Medulla oblongata (tissue), 1 donor: ENCODE results near the gene UBE2O.

Experiments
- DNase-seq: peaks from one replicate; pipeline ENCODE4 v3.0.0-alpha.2; 2015; ENCODE audit errors: extremely low spot score

Gene UBE2O

DNA sequence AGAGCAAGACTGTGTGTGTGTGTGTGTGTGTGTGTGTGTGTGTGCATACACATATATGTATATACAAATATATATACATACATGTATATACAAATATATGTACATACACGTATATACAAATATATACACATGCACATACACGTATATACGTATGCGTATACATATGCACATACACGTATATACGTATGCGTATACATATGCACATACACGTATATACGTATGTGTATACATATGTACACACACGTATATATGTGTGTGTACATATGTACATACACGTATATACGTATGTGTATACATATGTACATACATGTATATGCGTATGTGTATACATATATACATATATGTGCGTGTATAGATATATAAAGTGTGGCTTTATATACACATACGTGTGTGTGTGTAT is 37.2 kb downstream of the UBE2O start:
- no peak for DNase-seq

DNA sequence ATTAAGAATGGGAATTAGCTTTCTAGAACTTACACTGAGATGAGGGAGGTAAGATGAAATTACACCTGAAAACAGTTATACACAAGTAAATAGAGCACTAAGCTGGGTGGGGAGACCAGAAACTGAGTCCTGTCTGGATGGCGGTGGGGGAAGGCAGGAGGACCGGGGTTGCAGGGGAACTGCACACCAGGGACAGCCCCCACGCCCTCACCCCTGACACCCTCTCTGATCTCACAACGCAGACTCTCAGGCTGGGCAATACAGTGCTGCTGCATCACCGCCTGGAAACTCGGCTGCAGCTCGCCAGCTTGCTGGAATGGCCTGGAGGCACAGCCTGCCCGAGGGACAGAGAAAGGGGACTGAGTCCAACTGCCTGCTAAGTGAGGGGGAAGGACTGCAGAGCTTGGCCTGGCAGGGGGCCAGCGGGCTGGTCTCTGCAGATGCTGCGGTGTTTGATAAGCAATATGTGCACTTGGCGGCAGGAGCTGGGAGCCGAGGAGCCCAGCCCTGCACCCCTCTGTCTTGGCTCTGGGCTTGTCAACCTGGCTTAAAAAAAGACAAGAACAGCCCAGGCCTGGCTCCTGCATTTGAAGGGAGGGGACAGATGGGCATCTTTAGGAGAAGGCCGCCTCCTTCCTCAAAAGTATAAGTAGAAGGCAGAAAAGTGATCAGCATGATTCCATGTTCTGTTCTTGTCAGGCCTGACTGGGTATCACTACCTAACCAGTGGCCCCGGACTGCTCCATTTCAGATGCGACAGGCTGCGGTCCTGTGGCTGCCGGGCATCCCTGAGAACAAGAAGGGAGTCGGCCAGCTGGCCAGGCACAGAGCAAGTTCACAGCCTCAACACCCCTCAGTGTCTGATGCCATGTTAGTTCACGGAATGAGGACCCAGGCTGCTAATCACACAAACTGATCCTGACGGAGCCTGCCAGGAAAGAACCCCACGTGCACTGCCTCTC is 38.3 kb downstream of the UBE2O start:
- peak; percentile 64 for DNase-seq

DNA sequence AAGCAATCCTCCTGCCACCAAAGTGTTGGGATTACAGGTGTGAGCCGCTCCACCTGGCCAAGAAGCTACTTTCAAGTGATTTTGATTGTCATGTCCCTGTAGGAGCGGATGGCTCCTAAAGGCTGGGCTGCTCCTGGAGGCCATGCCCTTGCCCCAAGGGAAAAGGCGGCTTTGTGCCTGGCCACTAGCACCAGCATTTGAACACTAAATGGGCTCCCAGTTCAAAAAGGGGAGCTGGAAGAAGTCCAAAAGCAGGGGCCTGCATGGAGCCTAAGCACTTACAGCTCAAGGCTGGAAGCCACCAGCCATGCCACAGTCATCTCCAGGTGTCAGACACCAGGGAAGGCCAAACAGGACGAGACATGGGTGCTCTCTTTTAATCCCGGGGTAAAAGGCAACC is 41.7 kb downstream of the UBE2O start:
- DNase-seq: no peak

DNA sequence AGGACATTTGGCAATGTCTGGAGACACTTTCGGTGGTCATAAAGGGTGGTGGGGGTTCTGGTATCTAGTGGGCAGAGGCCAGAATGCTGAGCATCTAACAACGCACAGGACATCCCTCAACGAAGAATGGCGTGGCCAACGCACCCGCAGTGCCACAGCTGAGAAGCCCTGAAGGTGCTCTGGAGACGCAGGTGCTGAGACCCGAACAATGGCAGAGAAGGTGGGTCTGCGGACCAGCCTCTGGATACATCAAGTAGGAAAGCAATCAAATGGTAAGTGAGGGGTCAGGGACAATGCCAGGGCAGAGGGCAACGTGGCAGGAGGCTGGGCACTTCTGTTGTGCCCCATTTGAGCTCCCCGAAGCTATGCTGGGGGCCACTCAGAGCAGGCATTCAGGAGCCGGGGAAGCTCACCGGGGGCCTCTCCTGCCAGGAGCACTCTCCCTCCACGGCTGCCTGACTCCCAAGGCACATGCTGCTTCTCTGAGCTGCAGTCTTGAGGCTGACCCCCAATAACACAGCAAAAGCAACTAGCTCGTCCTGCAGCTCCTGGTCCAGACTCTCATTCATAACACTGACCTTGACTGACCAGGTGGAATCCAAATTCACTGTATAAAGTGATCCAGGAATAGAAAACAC is 42.5 kb downstream of the UBE2O start:
- no peak for DNase-seq

DNA sequence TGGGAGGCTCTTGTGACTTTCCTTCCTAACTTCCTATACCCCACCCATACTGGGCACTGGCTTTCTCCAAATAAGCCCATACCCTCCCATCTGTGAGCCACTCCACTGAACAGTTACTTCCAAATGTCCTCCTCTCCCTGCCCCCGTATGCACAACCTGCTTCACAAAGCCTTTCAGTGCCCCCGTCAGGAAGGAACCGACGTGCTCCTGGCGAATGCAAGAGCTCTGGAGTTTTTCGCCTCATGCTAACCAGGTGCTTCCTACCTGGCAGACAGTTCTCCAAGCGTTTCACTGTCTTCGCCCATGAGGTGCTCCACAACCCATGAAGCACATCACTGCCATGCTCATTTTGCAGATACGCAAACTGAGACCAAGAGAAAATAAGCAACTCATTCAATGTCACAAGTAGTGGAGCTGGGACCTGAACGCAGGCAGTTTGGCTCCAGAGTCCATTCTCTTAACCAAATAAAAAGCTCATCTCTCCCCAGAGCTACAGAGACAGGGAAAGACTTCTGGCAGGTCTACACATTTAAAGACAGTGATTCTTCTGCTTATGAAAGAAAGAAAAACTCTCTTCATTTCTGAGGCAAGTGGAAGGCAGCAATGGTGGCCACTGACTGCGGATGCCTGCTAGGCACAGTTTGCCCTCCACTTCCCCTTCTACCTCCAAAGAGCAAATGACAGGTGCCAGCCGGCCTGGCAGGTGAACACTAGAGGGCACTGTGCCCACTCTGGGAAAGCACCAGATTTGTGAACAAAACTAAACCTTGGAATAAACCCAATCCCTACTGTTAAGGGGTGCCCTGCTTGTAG is 44.7 kb downstream of the UBE2O start:
- peak; percentile 34 for DNase-seq

DNA sequence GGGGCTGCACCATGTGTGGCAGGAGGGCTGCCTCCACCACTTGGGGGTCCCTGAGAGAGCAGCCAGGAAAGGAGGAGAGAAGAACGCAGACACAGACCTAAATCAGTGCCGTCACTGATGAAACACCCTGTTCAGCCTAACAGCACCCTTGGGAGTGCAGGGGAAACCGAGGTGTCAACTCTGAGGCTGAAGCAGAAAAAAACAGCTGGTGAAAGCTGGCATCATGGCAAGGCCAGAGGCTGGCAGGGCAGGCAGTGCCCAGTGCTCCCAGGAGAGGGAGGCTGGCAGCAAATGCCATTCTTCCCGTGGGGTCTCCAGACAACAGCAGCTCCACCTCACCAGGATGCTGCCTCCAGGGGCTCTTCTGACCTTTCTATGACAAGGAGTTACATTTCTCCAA is 45.4 kb downstream of the UBE2O start:
- no peak for DNase-seq

DNA sequence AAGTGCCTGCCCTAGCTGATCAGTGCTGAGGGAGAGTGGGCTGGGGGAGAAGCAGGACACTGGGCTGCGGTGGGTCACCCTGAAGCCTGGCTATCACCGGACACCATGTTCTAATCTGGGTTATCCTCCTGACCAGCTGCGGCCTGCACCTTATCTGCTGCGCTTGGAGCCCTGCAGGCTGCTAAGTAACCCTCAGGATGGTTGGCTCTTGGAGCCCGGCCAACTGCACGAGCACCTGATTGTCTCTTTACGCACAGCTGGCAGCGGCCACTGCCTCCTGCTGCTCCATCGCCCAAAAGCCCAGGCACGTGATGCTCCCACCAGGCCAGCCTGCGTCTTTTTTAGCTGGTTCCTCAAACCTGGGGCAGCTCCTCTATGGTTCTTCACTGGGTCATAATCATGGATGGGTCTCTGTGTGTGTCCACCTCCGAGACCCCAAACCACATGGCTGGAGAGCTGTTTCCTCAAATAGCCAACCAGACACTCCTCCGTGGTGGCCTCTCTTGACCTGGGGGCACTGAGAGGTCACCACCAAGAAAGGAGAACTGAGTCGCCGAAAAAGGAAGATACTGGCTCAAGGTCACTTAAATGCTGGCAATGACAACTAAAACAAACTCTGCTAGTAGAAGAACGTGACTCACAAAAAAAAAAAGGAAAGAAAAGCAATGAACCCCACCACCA is 46.8 kb downstream of the UBE2O start:
- no peak for DNase-seq

DNA sequence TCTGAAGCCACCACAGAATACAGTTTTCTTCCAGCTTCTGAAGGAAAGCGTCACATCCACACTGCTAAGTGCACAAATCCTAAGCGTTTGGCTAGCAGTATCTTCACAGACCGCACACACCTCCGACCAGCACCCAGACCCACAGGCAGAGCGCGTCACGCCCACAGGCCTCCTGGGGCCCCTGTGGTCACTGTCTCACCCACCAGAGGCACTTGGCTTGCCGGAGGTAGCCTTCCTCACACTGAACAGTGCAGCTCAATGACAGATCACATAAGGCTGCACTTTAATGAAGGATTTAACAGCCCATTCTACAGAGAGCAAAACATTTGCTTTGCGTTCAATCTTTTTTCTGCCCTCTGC is 47.4 kb downstream of the UBE2O start:
- DNase-seq: no peak

DNA sequence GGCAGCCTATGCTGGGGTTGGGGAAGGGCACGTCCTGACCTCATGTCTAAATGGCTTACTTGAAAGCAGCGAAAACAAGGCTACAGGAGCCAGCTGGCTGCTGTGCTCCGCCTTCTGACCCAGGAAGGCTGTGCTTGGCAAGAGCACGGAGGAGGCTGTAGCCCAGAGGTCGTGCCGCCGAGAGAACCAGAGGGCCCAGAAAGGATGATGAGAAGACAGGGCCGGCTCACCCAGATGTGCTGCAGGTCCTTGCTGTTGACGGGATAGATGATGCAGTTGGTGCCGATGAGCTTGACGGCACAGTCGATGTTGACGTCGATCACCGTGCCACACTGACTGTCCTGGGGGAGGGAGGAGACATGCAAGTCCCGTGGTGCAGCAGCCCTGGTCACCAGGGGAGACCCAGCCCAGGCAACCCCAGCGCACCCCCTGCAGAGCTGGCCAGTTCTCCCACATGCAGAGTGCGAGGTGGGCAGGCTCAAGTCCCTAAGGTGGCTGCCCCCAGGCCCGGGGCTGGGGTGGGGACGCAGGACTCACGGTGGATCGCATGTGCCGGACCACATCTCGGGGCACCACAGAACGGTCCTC is 47.9 kb downstream of the UBE2O start:
- no peak for DNase-seq

DNA sequence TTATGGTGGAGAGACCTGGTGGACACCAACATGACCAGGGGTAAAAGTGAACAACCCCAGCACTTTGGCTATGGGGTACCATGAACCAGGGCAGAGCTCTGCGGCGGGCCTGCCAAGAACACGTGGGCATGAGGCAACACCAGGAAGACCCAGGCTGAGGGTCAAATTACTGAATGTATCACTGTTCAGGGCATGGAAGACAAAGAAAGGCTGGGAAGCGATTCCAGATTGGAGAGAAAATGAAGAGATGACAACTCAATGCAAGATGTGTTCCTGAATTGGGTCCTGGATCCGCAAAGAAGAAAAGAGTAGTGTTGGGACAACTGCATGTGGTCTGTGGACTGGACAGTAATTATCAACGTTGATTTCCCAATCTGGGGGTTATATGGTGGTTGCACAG is 48.7 kb downstream of the UBE2O start:
- no peak for DNase-seq

DNA sequence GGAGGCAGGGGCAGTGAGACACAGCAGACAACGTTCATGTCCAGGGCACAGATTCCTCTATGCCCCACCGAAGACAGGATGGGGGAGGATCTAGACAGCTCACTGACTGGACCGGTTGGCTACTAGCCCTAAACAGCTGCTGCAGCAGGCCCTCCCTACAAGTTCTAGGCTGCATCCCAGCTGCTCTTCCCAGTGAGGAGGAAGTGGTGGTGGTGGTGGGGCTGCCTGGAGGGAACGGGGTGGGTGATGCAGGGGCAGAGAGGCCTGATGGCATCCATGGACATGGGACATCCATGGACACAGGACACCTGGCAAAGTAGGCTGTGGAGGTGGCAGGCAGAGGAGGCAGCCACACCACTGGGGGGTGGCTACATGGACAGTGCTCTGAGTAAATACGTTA is 50.2 kb downstream of the UBE2O start:
- no peak for DNase-seq

DNA sequence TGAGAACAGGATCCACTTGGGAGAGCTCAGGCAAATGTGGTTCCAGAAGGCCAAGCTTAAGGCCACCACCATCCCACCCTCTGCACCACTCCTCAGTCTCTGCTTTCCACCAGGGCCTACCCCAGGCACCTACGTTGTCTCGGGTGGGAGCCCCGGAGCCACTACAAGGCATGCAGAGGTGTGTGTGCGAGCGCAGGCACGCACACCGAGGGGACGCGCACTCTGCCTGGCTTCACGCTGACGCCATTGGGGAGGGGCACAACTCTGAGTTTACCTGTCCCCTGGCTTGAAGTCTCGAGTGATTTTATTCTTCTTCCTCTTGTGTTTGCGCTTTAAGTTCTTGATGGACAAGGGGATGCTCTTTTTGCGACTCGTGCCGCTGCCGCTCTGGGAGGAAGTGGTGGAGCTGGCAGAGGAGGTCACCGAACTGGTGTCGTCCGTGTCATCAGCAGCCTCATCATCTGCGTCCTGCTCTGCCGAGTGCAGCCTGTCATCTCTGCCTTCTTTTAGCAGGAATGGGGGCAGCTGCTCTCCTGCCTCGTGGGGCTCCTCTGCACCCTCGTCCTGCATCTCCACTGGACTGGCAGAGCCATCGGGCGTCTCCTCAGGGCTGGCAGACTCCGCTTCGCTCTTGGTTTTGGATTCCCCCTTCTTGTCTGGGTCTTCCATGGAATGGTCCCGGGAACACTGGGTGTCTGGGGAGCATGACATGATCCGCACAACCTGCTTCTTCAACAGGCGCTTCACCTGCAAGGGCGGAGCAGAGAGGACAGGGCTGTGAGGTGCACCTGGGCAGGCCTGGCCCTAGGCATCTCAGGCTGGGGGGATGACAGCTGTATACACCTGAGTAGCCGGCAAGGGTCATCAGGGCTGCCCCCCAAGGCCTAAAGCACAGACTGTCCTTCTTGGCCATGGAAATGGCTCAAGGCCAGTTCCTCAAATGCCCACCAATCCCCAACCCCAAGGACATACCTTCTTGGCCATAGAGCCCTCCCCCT is 53.5 kb downstream of the UBE2O start:
- DNase-seq: no peak

DNA sequence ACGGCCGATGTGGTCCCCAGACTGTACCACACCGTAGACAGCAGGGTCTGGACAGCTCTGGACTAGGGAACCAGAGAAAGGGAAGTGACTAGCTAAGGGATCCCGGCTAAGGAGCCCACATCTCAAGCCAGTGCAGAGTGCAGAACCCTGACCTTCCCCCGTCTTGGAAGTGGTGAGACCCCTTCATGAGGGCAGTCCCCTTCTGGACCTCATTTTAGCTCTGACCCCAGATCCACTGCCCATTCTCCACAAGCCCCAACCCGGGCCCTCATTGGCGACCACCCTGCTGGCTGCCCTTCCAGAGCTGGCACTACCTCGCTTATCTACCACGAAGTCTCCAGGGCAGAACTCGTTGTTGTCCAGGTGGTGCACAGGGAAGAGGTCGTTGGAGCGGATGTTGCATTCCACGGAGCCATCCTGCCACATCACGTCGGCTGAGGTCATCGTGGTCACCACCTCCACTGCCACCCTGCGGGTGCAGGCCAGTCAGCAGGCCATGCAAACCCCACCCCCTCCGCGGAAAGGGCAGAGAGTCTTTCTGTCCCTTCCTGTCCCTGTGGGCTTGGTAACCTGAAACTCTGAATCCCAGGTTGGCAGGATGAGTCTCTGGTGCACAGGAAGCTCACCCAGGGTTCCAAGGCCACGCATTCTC is 54.3 kb downstream of the UBE2O start:
- no peak for DNase-seq

DNA sequence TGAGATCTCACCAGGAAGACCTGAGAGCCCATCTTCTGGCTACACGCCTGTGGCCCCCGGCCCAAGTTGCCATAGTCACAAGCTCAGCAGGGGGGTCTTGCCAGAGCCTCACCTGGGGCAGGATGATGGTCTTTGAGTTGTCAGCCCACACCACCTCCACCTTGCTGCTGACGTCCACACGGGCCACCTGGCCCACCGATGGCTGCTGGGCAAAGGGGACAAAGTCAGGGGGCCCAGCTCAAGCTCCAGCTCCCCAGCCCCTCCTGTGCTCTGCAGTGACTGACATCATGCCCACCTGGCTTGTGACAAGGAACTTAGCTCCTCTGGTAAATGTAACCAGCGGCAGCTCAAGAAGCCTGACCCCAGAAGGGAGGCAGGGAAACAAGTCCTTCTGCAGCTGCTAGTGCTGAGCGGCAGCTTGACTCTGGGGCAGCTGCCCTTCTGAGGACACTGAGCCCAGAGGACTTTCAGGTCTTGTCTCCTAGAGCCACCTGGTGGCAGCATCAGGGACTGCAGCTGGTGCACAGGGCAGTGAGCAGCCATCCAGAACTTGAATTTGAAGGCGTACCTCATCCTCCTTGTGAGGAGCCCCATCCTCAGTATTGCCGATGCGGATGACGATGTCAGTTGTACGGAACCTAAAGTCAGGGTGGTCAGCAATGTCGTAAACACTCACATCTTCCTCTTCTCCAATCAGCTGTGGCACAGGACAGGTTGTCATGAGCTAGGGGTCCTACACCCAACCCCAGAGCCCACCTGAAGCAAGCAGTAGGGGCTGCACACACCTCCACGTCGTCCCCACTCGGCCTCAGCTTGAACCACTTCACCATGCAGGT is 55.0 kb downstream of the UBE2O start:
- DNase-seq: peak; percentile 95

DNA sequence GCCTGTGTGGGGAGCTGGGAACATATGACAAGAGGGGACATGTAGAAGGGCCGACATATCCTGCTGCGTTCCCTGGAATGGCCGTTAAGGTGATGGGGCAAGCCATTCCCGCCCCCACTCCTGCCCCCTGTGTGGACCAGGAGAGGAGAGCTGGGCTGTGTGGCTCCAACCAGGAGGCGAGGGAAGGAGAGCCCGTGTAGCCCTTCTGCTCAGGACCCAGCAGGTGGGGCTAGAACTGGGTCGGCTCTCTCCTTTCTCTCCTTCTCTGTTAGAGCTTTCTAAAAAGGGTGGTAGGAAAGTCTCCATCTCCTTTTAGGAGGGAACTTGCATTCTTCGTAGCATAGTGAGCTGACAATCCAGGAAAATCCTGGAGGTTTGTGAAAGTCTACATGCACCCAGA is 55.8 kb downstream of the UBE2O start:
- no peak for DNase-seq

DNA sequence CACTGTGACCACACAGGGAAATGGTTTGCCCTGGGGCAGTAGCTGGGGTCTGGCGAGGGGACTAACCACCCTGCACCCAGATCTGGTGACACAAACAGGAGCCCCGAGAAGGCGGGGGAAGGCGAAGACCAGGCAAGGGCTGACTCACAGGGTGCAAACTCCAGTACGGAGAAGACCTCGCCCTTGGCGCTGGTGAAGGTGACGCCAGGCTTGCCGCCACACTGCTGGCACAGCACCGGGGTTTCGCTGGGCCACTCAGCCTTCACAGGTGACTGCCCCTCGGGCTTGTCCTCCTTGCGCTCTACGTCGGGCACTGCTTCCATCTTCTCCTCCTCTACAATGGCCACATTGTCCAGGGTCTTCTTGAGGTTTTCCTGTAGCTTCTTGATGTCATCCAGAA is 57.0 kb downstream of the UBE2O start:
- DNase-seq: no peak

DNA sequence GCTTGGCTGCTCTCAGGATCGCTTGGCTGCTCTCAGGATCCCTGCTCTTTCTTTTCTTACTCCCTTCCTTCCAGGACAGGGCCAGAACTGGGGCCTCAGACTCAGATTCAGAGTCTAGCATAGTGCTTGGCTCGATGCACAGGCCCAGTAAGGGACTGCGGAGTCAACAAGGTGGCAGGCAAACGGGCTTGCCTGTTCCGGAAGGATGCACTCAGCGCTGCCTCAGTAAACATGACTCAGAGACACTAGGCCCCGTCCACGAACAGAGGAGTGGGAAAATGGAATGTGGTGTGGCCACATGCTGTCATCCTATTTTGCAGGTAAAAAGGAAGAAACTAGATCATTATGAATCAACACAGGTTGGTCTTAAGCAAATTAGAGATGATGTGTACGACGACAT is 58.8 kb downstream of the UBE2O start:
- no peak for DNase-seq

DNA sequence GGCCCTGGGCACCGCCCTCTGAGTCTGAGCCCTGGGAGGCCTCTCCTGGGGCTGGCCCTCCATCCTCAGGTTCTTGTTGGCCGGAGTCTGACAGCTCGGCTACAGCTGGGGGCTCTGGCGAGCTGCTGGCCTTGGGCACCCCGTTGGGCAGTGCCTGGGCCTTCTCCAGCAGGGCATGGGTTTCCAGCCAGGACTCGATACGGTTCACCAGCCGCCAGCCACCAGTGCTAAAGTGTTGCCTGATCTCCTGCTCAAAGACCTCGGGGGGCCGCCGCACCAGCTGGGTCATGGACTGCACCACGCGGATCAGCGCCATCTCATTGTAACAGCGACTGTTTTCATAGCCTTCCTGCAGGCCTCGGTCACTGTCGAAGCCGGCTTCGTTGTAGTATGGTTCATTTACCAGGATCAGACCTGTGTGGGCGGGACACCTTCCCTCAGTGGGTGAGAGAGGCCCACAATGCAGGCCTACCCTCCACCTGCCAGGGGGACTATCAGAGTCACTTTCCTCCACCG is 61.7 kb downstream of the UBE2O start:
- no peak for DNase-seq

DNA sequence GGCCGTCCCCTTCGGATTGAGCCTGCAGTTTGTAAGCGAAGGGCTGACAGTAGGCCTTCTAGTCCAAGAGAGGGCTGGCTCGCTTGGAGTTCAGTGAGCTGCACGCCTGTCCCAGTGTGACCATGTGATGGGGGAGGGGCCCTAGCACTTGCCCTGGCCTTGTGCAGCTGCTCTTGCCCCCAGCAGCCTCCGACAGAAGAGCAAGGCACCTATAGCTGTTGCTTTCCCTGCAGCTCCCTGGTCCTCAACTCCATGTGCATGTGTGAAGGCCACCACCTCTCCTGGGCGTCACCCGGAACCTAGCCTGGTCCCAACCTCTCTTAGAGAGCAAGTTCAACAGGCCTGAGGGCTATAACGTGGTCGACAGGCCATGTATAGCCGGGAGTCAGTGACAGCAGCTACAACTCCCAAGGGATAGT is 62.9 kb downstream of the UBE2O start:
- no peak for DNase-seq
